ENCODE measurements around the gene TTLL11. TPM values are rescaled to one million over a fixed set of nuclear protein-coding genes. Genes with fewer than 3 reads are reported as not detected.

Gene TTLL11
- total and polyA plus RNA-seq, 2 of the 8 experiments (the other 6 are each of a cell fraction or from before 2014, with no cell fraction given): 0.56 to 0.80 TPM

DNA sequence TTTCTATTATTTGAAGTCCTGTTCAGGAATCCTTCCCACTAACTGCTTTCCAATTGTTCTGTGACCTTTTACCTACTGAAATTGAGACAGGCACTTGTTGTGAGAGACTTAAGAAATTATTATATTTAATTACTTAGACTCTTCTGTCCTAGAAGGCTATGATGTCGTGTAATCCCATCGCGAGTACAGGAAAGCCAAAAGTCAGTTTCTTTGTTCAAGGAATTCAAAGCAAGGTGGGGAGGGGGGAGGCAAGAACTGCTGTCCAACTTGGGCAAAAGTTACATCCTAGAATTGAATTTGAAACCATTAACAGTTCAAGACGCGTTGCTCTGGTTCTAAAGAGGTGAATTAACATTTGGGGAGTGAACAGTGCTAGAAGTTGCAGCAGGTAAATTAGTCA lies 48.6 kb upstream of the TTLL11 start:
- Histone ChIP-seq H3K27ac (ENCODE audit: low read depth, low read length) (no peak overlapping the region), H3K14ac (ENCODE audit: insufficient read length) (no peak overlapping the region), H3K4me3 (ENCODE audit: extremely low read depth in 1 of 4, insufficient read depth in 2 of 4, low read depth in 3 of 4, low read length in 4 of 4) (no peak overlapping the region), H3K4ac (replicated peaks; ENCODE audit: insufficient read length, low read depth, low read length) (no peak overlapping the region), H4K5ac (ENCODE audit: insufficient read length, low read depth, low read length) (no peak overlapping the region), H4K91ac (replicated peaks; ENCODE audit: insufficient read length, low read length) (no peak overlapping the region), H3K27me3 (replicated peaks in 1 of 4; ENCODE audit: control insufficient read depth in 3 of 4, extremely low read depth in 1 of 4, insufficient read depth in 3 of 4, low read length in 3 of 4) (no peaks in the 10 kb centered on the region), H2BK12ac (ENCODE audit: low read depth, low read length) (no peak overlapping the region), H2BK5ac (ENCODE audit: low read depth, low read length) (no peak overlapping the region), H3K56ac (replicated peaks; ENCODE audit: insufficient read length, low read depth, low read length) (no peak overlapping the region), H3K9ac (replicated peaks in 1 of 4; ENCODE audit: extremely low read depth in 1 of 4, low read depth in 3 of 4, low read length in 3 of 4) (no peak overlapping the region), H2BK20ac (ENCODE audit: low read length) (no peak overlapping the region), H3K79me2 (ENCODE audit: control insufficient read depth in 1 of 2, insufficient read depth in 2 of 2, low read length in 2 of 2) (no peaks in the 10 kb centered on the region), H2BK15ac (ENCODE audit: low read length) (no peak overlapping the region), H3K23ac (ENCODE audit: insufficient read length) (no peak overlapping the region), H3K36me3 (ENCODE audit: control insufficient read depth in 2 of 4, insufficient read depth in 4 of 4, low read length in 3 of 4) (peaks cover 2 to 27% (median 8%) of the 10 kb centered on the region in 4 experiments; a peak in 5 of 8 replicates), H3K4me1 (replicated peaks in 1 of 4; ENCODE audit: control insufficient read depth in 3 of 4, insufficient read depth in 4 of 4, low read length in 3 of 4) (peaks cover 0 to 4% (median 0%) of the 10 kb centered on the region in 4 experiments; a peak in 1 of 7 replicates), H3K4me2 (ENCODE audit: insufficient read depth in 1 of 2, low read depth in 2 of 2, low read length in 2 of 2) (no peak overlapping the region), H4K8ac (ENCODE audit: extremely low read depth, insufficient read depth, low read length) (no peak overlapping the region), H2AFZ (ENCODE audit: low read length) (no peak overlapping the region), H3K23me2 (ENCODE audit: low read depth, low read length) (no peaks in the 10 kb centered on the region), H3K79me1 (ENCODE audit: low read depth, low read length) (no peaks in the 10 kb centered on the region), H3K9me3 (ENCODE audit: insufficient read depth in 2 of 2, low read depth in 1 of 2, low read length in 1 of 2) (no peaks in the 10 kb centered on the region), H4K20me1 (replicated peaks in 1 of 2; ENCODE audit: control insufficient read depth in 1 of 2, insufficient read depth in 2 of 2, low read length in 2 of 2) (peaks cover 0 to 2% of the 10 kb centered on the region in 2 experiments), H2AK5ac (ENCODE audit: low read depth, low read length) (no peak overlapping the region), H2BK120ac (replicated peaks; ENCODE audit: low read depth, low read length) (no peak overlapping the region), H3K18ac (ENCODE audit: extremely low read depth, low read length) (no peak overlapping the region)
- FAIRE-seq: no peak
- ChIA-PET POLR2A (ENCODE audit: partially characterized antibody) (no interaction called here), CTCF (ENCODE audit: partially characterized antibody) (interaction anchor here (1.0 to 7.6 kb wide), 2 partner anchors 17 to 43 kb away, joined by 4 to 78 read pairs; no protein-coding TSS in a partner anchor)
- WGBS, 2 experiments (ENCODE audit: extremely low coverage in 1 of 2, insufficient coverage in 1 of 2, insufficient read length in 1 of 2, insufficient replicate concordance in 2 of 2, low coverage in 1 of 2, low lambda C conversion rate in 2 of 2, missing lambda C conversion rate in 1 of 2): 87% methylated on average over 5 of the region's 5 CpGs; no CpG with 5 or more reads in 1 of the 2 experiments
- DNase-seq (ENCODE audit: low read depth in 1 of 2, low spot score in 2 of 2): no peak
- TF ChIP-seq BACH1 (IDR thresholded peaks at IDR 0.05; ENCODE audit: low read length) (no peak), POLR2AphosphoS5 (IDR thresholded peaks at IDR 0.05; ENCODE audit: low read depth, low read length) (no peak)

All from H1 (cell line).